GM13977 (cell line): ENCODE measurements around the gene GIPC3.

Experiments
- DNase-seq: peaks from one replicate; pipeline ENCODE4 v3.0.0; 2012; ENCODE audit warnings: low spot score
- CTCF ChIP-seq: IDR thresholded peaks from 2 replicates; pipeline ENCODE4 v1.5.1; 2012; ENCODE audit warnings: mild to moderate bottlenecking, control low read depth; ENCODE audit not compliant: insufficient read depth; ENCODE audit errors: extremely low read depth, missing control alignments
- in situ Hi-C: fragments of 300-500 bp; cut with MboI; formaldehyde crosslinking; loops from one replicate; pipeline ENCODE4 v1.12.0; 2022; ENCODE audit warnings: low sequenced_read_pairs, low pct_unique_long_range_greater_than_20kb, mixed read lengths, inconsistent platforms; ENCODE audit not compliant: unreplicated experiment

Gene GIPC3

GRCh38 chr19:3637621-3638020 lies 52.3 kb downstream of the GIPC3 start:
- TF ChIP-seq CTCF: no peak
- in situ Hi-C loops: no loop called here
- DNase-seq: no peak

- DNase-seq: no peak
- in situ Hi-C loops: no loop called here
- no peak for TF ChIP-seq CTCF
Observed at GRCh38 chr19:3638208-3639193, 53.2 kb downstream of the GIPC3 start.

- in situ Hi-C loops: no loop called here
- TF ChIP-seq CTCF: no peak
- no peak for DNase-seq
Observed at GRCh38 chr19:3639479-3639878, 54.2 kb downstream of the GIPC3 start.

GRCh38 chr19:3641515-3642269 lies 56.4 kb downstream of the GIPC3 start:
- in situ Hi-C loops: no loop called here
- DNase-seq: no peak
- no peak for TF ChIP-seq CTCF

DNA sequence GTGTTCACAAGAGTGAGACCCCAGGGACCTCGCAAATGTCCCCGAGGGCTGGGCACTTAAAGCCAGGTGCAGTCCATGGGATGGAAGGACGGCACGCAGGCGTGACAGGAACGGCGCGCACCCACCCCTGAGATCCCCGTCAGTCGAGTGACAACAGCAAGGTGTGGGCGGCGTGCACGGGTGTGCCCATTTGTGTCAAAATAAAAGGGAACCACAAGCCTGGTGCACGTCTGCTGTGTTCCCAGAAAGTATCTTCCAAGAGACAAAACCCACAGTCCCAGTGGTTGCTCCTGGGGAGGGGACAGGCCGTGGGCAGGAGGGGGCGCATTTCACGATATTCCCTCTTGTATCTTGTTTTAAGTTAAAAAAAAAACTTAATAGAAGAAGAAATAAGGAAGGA lies 57.0 kb downstream of the GIPC3 start:
- no peak for TF ChIP-seq CTCF
- in situ Hi-C loops: no loop called here
- no peak for DNase-seq
